ENCODE measurements around the gene MRPL3.

GRCh38 chr3:131494706-131495105 lies 8.1 kb downstream of the MRPL3 start:
- TF ChIP-seq CTCF (IDR thresholded peaks at IDR 0.05) (no peak), POLR2AphosphoS5 (IDR thresholded peaks at IDR 0.05) (no peak)
